Suprapubic skin (tissue), 4 donors: ENCODE results near the gene ARL4C. TPM values are rescaled to one million over a fixed set of nuclear protein-coding genes. Genes with fewer than 3 reads are reported as not detected.

Experiments
- DNase-seq, 2 donors: peaks; one replicate each; pipeline ENCODE4 v3.0.0-alpha.2; 2019; ENCODE audit warnings: low spot score in 2 of 2
- H3K27ac ChIP-seq: fragments of 200-600 bp; sonication (generic); one replicate; pipeline ENCODE4 v1.5.1; 2019
- H3K27me3 ChIP-seq: fragments of 200-600 bp; sonication (generic); one replicate; pipeline ENCODE4 v1.5.1; 2019
- H3K36me3 ChIP-seq: fragments of 200-600 bp; sonication (generic); one replicate; pipeline ENCODE4 v1.5.1; 2019
- H3K4me1 ChIP-seq: fragments of 200-600 bp; sonication (generic); one replicate; pipeline ENCODE4 v1.5.1; 2019
- H3K4me3 ChIP-seq: fragments of 200-600 bp; sonication (generic); one replicate; pipeline ENCODE4 v1.5.1; 2019; ENCODE audit warnings: mild to moderate bottlenecking
- H3K9me3 ChIP-seq: fragments of 200-600 bp; sonication (generic); one replicate; pipeline ENCODE4 v1.5.1; 2019
- EP300 ChIP-seq: sonication (generic); formaldehyde crosslinking; IDR thresholded peaks from one replicate; pipeline ENCODE4 v1.6.1; 2017; ENCODE audit warnings: antibody characterized with exemption
- POLR2A ChIP-seq, 2 donors: fragments of 450-650 bp; IDR thresholded peaks; one replicate each; pipeline ENCODE4 v1.6.1; 2017; ENCODE audit warnings: antibody characterized with exemption in 2 of 2, mild to moderate bottlenecking in 2 of 2, moderate library complexity in 2 of 2
- POLR2AphosphoS5 ChIP-seq, 3 donors: sonication (generic); formaldehyde crosslinking; IDR thresholded peaks; one replicate each; pipeline ENCODE4 v1.6.1; 2017; ENCODE audit warnings: antibody characterized with exemption in 3 of 3
- WGBS: methylation state at CpG from one replicate; pipeline ENCODE4 v1.1.5; 2018; 5-methylcytosine and 5-hydroxymethylcytosine counted together
- total RNA-seq, 4 donors: library from RNA; depleted of rRNA; stranded (reverse); fragments of >200 nt; gene quantifications; one replicate each; pipeline ENCODE4 v1.1.0, GENCODE V29; 2016
- TF ChIP-seq, protein P1 (sequence below), 2 donors: fragments of 200-600 bp in 1 of 2; fragments of 450-650 bp in 1 of 2; sonication (generic) in 1 of 2; IDR thresholded peaks; one replicate each; pipeline ENCODE4 v1.5.1; 2016 to 2019; ENCODE audit warnings: antibody characterized with exemption in 2 of 2, mild to moderate bottlenecking in 1 of 2, moderate library complexity in 1 of 2

The ARL4C gene
- total RNA-seq, 4 donors from 2014 or later = 35.8 to 64.4 (median 45.7) TPM

- Histone ChIP-seq H3K27me3 (peaks cover 4% of the 10 kb centered on the region), H3K36me3 (no peaks in the 10 kb centered on the region), H3K9me3 (peaks cover 9% of the 10 kb centered on the region), H3K4me1 (no peaks in the 10 kb centered on the region), H3K27ac (no peak overlapping the region), H3K4me3 (no peak overlapping the region)
- no peak for DNase-seq
- WGBS = 94% methylated on average over 3 of the region's 3 CpGs
- TF ChIP-seq, protein P1, sequence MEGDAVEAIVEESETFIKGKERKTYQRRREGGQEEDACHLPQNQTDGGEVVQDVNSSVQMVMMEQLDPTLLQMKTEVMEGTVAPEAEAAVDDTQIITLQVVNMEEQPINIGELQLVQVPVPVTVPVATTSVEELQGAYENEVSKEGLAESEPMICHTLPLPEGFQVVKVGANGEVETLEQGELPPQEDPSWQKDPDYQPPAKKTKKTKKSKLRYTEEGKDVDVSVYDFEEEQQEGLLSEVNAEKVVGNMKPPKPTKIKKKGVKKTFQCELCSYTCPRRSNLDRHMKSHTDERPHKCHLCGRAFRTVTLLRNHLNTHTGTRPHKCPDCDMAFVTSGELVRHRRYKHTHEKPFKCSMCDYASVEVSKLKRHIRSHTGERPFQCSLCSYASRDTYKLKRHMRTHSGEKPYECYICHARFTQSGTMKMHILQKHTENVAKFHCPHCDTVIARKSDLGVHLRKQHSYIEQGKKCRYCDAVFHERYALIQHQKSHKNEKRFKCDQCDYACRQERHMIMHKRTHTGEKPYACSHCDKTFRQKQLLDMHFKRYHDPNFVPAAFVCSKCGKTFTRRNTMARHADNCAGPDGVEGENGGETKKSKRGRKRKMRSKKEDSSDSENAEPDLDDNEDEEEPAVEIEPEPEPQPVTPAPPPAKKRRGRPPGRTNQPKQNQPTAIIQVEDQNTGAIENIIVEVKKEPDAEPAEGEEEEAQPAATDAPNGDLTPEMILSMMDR (IDR thresholded peaks at IDR 0.05) = no peak
- TF ChIP-seq POLR2A (IDR thresholded peaks at IDR 0.05) = no peak
- TF ChIP-seq EP300 = no peak
- TF ChIP-seq POLR2AphosphoS5 (IDR thresholded peaks at IDR 0.05) = no peak
These were observed 29.8 kb upstream of the ARL4C start for GRCh38 chr2:234526711-234527110.

- 85% methylated on average over 2 of the region's 2 CpGs for WGBS
- no peaks in the 10 kb centered on the region for H3K36me3 ChIP-seq
- no peak overlapping the region for H3K4me3 ChIP-seq
- H3K27ac ChIP-seq = no peak overlapping the region
- H3K4me1 ChIP-seq = no peaks in the 10 kb centered on the region
- H3K27me3 ChIP-seq = no peaks in the 10 kb centered on the region
- peaks cover 9% of the 10 kb centered on the region for H3K9me3 ChIP-seq
- TF ChIP-seq POLR2AphosphoS5 (IDR thresholded peaks at IDR 0.05) (no peak), EP300 (no peak), POLR2A (IDR thresholded peaks at IDR 0.05) (no peak)
- TF ChIP-seq, protein P1 (IDR thresholded peaks at IDR 0.05) = no peak
- no peak for DNase-seq
These were observed 24.7 kb upstream of the ARL4C start for GRCh38 chr2:234521536-234521935.

- no peak for DNase-seq
- 87% methylated on average over 5 of the region's 5 CpGs for WGBS
These were observed 22.2 kb upstream of the ARL4C start for GRCh38 chr2:234518986-234519642.

GRCh38 chr2:234517971-234518370 lies 21.1 kb upstream of the ARL4C start:
- no peaks in the 10 kb centered on the region for H3K9me3 ChIP-seq
- TF ChIP-seq EP300 (no peak), POLR2A (IDR thresholded peaks at IDR 0.05) (no peak), POLR2AphosphoS5 (IDR thresholded peaks at IDR 0.05) (no peak)
- TF ChIP-seq, protein P1 (IDR thresholded peaks at IDR 0.05) = no peak
- no peak overlapping the region for H3K27ac ChIP-seq
- 82% methylated on average over 8 of the region's 8 CpGs for WGBS
- no peaks in the 10 kb centered on the region for H3K27me3 ChIP-seq
- H3K36me3 ChIP-seq = no peaks in the 10 kb centered on the region
- no peak overlapping the region for H3K4me3 ChIP-seq
- H3K4me1 ChIP-seq = no peaks in the 10 kb centered on the region
- DNase-seq = no peak

More at GRCh38 chr2:234518986-234519642, 22.2 kb upstream of the ARL4C start:
- H3K9me3 ChIP-seq = no peaks in the 10 kb centered on the region
- no peaks in the 10 kb centered on the region for H3K36me3 ChIP-seq
- H3K4me1 ChIP-seq = no peaks in the 10 kb centered on the region
- no peaks in the 10 kb centered on the region for H3K27me3 ChIP-seq
- TF ChIP-seq POLR2A (IDR thresholded peaks at IDR 0.05) (no peak), EP300 (no peak), POLR2AphosphoS5 (IDR thresholded peaks at IDR 0.05) (no peak)
- TF ChIP-seq, protein P1 (IDR thresholded peaks at IDR 0.05) = no peak
- no peak overlapping the region for H3K4me3 ChIP-seq
- no peak overlapping the region for H3K27ac ChIP-seq

- no peak for DNase-seq
- Histone ChIP-seq H3K4me3 (no peak overlapping the region), H3K27me3 (no peaks in the 10 kb centered on the region), H3K27ac (no peak overlapping the region), H3K9me3 (no peaks in the 10 kb centered on the region), H3K36me3 (no peaks in the 10 kb centered on the region), H3K4me1 (no peaks in the 10 kb centered on the region)
- WGBS = 66% methylated on average over 14 of the region's 16 CpGs
- TF ChIP-seq, protein P1 (IDR thresholded peaks at IDR 0.05) = no peak
- no peak for TF ChIP-seq POLR2AphosphoS5 (IDR thresholded peaks at IDR 0.05)
- no peak for TF ChIP-seq POLR2A (IDR thresholded peaks at IDR 0.05)
- TF ChIP-seq EP300 = no peak
These were observed 18.2 kb upstream of the ARL4C start for GRCh38 chr2:234514873-234515638.
